ENCODE data around the gene SLC16A10. TPM values are rescaled to one million over a fixed set of nuclear protein-coding genes. Genes with fewer than 3 reads are reported as not detected.
"Not testable (repeated sequence)": the region's sequence is repeated elsewhere in the genome, so short reads cannot be mapped to it uniquely, and the experiment has no call there.

The SLC16A10 gene
- total and polyA plus RNA-seq, 2 experiments from 2014 or later: 12.1 to 30.9 TPM

- Mint-ChIP-seq H3K9me3 (no peaks in the 10 kb centered on the region), H3K4me3 (no peak overlapping the region), H3K27ac (no peak overlapping the region), H3K27me3 (ENCODE audit: insufficient read depth, low read depth, poor library complexity) (peaks cover 2% of the 10 kb centered on the region), H3K36me3 (ENCODE audit: low read depth) (peaks cover 3% of the 10 kb centered on the region; the same call in 1 of the 3 replicates), H3K4me1 (peaks cover 3% of the 10 kb centered on the region; the same call in 2 of the 3 replicates)
- Histone ChIP-seq H3K36me3 (ENCODE audit: insufficient read depth) (no peaks in the 10 kb centered on the region), H3K4me3 (no peak overlapping the region), H3K9me2 (ENCODE audit: insufficient read depth) (no peaks in the 10 kb centered on the region), H3K4me1 (ENCODE audit: insufficient read depth) (peaks cover 4% of the 10 kb centered on the region; the same call in 1 of the 2 replicates), H3F3A (replicated peaks; ENCODE audit: low read depth) (no peaks in the 10 kb centered on the region), H3K4me2 (no peak overlapping the region), H3K27me3 (ENCODE audit: insufficient read depth) (no peaks in the 10 kb centered on the region), H3K79me2 (replicated peaks; ENCODE audit: insufficient read depth) (no peaks in the 10 kb centered on the region), H2AFZ (no peak overlapping the region), H3K27ac (ENCODE audit: low read depth) (no peak overlapping the region), H4K20me1 (replicated peaks; ENCODE audit: insufficient read depth) (0 out of 2 replicates have a peak, but pooled peaks cover 3% of the 10 kb centered on the region)
- TF ChIP-seq, protein P1, sequence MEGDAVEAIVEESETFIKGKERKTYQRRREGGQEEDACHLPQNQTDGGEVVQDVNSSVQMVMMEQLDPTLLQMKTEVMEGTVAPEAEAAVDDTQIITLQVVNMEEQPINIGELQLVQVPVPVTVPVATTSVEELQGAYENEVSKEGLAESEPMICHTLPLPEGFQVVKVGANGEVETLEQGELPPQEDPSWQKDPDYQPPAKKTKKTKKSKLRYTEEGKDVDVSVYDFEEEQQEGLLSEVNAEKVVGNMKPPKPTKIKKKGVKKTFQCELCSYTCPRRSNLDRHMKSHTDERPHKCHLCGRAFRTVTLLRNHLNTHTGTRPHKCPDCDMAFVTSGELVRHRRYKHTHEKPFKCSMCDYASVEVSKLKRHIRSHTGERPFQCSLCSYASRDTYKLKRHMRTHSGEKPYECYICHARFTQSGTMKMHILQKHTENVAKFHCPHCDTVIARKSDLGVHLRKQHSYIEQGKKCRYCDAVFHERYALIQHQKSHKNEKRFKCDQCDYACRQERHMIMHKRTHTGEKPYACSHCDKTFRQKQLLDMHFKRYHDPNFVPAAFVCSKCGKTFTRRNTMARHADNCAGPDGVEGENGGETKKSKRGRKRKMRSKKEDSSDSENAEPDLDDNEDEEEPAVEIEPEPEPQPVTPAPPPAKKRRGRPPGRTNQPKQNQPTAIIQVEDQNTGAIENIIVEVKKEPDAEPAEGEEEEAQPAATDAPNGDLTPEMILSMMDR (conservative IDR thresholded peaks at IDR 0.05; ENCODE audit: low read depth in 2 of 2): no peak
- no peak for TF ChIP-seq POLR2AphosphoS5 (IDR thresholded peaks at IDR 0.05; ENCODE audit: low read depth)
- no peak for TF ChIP-seq NANOG (IDR thresholded peaks at IDR 0.05; ENCODE audit: borderline replicate concordance)
- TF ChIP-seq ZNF114 (CRISPR knock-in tag; IDR thresholded peaks at IDR 0.05): no peak
- no peak for TF ChIP-seq CREB1 (CRISPR knock-in tag; IDR thresholded peaks at IDR 0.05; ENCODE audit: low read depth)
- TF ChIP-seq EZH2phosphoT487 (IDR thresholded peaks at IDR 0.05; ENCODE audit: unreplicated experiment): no peak
- no peak for TF ChIP-seq STAT1 (IDR thresholded peaks at IDR 0.05; ENCODE audit: unreplicated experiment)
- DNase-seq (ENCODE audit: low spot score): no peak
- ATAC-seq: no peak
These were observed 114.5 kb downstream of the SLC16A10 start for GRCh38 chr6:111201764-111202163.

- H3K36me3 ChIP-seq (ENCODE audit: insufficient read depth); H2AFZ ChIP-seq; H3K4me1 ChIP-seq (ENCODE audit: insufficient read depth); H3K27ac ChIP-seq (ENCODE audit: low read depth); H3K27me3 Mint-ChIP-seq (ENCODE audit: insufficient read depth, low read depth, poor library complexity); H3K36me3 Mint-ChIP-seq (ENCODE audit: low read depth); H3K9me2 ChIP-seq (ENCODE audit: insufficient read depth); H3F3A ChIP-seq (replicated peaks; ENCODE audit: low read depth); H3K4me2 ChIP-seq; H3K27ac Mint-ChIP-seq; ATAC-seq; DNase-seq (ENCODE audit: low spot score); H3K4me3 Mint-ChIP-seq; H3K27me3 ChIP-seq (ENCODE audit: insufficient read depth); H3K9me3 Mint-ChIP-seq; H3K4me1 Mint-ChIP-seq; H4K20me1 ChIP-seq (replicated peaks; ENCODE audit: insufficient read depth); H3K79me2 ChIP-seq (replicated peaks; ENCODE audit: insufficient read depth); H3K4me3 ChIP-seq: not testable (repeated sequence)
These were observed 116.2 kb downstream of the SLC16A10 start for GRCh38 chr6:111203539-111203938.

DNA sequence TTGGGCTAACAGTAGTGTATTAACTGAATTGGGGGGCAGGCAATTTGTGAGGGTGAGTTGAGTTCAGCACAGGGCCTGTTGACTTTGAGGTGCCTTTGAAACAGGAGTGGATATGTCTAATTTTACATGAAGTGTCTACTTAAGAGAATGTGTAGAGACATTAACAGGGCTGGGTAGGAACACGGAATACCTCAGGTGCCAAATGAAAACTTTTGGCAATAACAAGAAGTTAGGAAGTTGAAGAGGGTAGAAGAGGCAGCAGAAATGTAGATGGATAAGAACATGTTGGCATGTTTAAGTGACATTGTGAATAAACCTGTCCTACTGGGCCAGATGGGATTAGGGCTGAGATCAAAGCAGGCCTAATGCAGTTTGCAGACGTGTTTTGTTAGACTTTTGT, 117.0 kb downstream of the SLC16A10 start:
- H3K4me1 Mint-ChIP-seq: peaks cover 8% of the 10 kb centered on the region
- H3K36me3 ChIP-seq (ENCODE audit: insufficient read depth): no peaks in the 10 kb centered on the region
- H3K4me3 ChIP-seq: no peak overlapping the region
- no peaks in the 10 kb centered on the region for H3K9me3 Mint-ChIP-seq
- ATAC-seq (no peak), DNase-seq (ENCODE audit: low spot score) (no peak)
- H3F3A ChIP-seq (replicated peaks; ENCODE audit: low read depth): no peaks in the 10 kb centered on the region
- no peak overlapping the region for H3K4me2 ChIP-seq
- H3K4me3 Mint-ChIP-seq: no peak overlapping the region
- peaks cover 4% of the 10 kb centered on the region; the same call in 1 of the 2 replicates for H3K4me1 ChIP-seq (ENCODE audit: insufficient read depth)
- H4K20me1 ChIP-seq (replicated peaks; ENCODE audit: insufficient read depth): 0 out of 2 replicates have a peak, but pooled peaks cover 3% of the 10 kb centered on the region
- no peaks in the 10 kb centered on the region for H3K36me3 Mint-ChIP-seq (ENCODE audit: low read depth)
- no peaks in the 10 kb centered on the region for H3K9me2 ChIP-seq (ENCODE audit: insufficient read depth)
- no peak overlapping the region for H3K27ac Mint-ChIP-seq
- no peaks in the 10 kb centered on the region for H3K27me3 ChIP-seq (ENCODE audit: insufficient read depth)
- H3K79me2 ChIP-seq (replicated peaks; ENCODE audit: insufficient read depth): no peaks in the 10 kb centered on the region
- H2AFZ ChIP-seq: no peak overlapping the region
- no peak overlapping the region for H3K27ac ChIP-seq (ENCODE audit: low read depth)
- H3K27me3 Mint-ChIP-seq (ENCODE audit: insufficient read depth, low read depth, poor library complexity): peaks cover 2% of the 10 kb centered on the region
- no peak for TF ChIP-seq NANOG (IDR thresholded peaks at IDR 0.05; ENCODE audit: borderline replicate concordance)
- no peak for TF ChIP-seq ZNF114 (CRISPR knock-in tag; IDR thresholded peaks at IDR 0.05)
- TF ChIP-seq, protein P2, sequence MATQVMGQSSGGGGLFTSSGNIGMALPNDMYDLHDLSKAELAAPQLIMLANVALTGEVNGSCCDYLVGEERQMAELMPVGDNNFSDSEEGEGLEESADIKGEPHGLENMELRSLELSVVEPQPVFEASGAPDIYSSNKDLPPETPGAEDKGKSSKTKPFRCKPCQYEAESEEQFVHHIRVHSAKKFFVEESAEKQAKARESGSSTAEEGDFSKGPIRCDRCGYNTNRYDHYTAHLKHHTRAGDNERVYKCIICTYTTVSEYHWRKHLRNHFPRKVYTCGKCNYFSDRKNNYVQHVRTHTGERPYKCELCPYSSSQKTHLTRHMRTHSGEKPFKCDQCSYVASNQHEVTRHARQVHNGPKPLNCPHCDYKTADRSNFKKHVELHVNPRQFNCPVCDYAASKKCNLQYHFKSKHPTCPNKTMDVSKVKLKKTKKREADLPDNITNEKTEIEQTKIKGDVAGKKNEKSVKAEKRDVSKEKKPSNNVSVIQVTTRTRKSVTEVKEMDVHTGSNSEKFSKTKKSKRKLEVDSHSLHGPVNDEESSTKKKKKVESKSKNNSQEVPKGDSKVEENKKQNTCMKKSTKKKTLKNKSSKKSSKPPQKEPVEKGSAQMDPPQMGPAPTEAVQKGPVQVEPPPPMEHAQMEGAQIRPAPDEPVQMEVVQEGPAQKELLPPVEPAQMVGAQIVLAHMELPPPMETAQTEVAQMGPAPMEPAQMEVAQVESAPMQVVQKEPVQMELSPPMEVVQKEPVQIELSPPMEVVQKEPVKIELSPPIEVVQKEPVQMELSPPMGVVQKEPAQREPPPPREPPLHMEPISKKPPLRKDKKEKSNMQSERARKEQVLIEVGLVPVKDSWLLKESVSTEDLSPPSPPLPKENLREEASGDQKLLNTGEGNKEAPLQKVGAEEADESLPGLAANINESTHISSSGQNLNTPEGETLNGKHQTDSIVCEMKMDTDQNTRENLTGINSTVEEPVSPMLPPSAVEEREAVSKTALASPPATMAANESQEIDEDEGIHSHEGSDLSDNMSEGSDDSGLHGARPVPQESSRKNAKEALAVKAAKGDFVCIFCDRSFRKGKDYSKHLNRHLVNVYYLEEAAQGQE (IDR thresholded peaks at IDR 0.05; ENCODE audit: unreplicated experiment): no peak
- TF ChIP-seq JUNB (IDR thresholded peaks at IDR 0.05; ENCODE audit: unreplicated experiment): no peak
- TF ChIP-seq EZH2 (IDR thresholded peaks at IDR 0.05; ENCODE audit: low read depth, unreplicated experiment): no peak
- TF ChIP-seq EZH2phosphoT487 (IDR thresholded peaks at IDR 0.05; ENCODE audit: unreplicated experiment): no peak
- no peak for TF ChIP-seq ETS1 (IDR thresholded peaks at IDR 0.05)
- no peak for TF ChIP-seq CREB1 (CRISPR knock-in tag; IDR thresholded peaks at IDR 0.05; ENCODE audit: low read depth)
- TF ChIP-seq STAT1 (IDR thresholded peaks at IDR 0.05; ENCODE audit: unreplicated experiment): no peak
- TF ChIP-seq, protein P1 (conservative IDR thresholded peaks at IDR 0.05; ENCODE audit: low read depth in 2 of 2): no peak

Measured in GM23338 (cell line).